Measurements from ENCODE around the gene HIPK2.

Gene HIPK2

GRCh38 chr7:139572704-139573385 lies 205.0 kb downstream of the HIPK2 start:
- no peak overlapping the region for H3K27ac ChIP-seq (ENCODE audit: low read length)
- no peak overlapping the region for H3K9ac ChIP-seq (ENCODE audit: low read length in 2 of 2)
- no peaks in the 10 kb centered on the region for H3K4me1 ChIP-seq (ENCODE audit: control insufficient read depth, insufficient read depth, low read length)
- H3K9me3 ChIP-seq (ENCODE audit: control insufficient read depth in 2 of 2, low read length in 2 of 2) = no peaks in the 10 kb centered on the region
- peaks cover 0 to 17% of the 10 kb centered on the region in 2 donors for H3K36me3 ChIP-seq (ENCODE audit: control insufficient read depth in 2 of 2, insufficient read depth in 2 of 2, low read length in 2 of 2)
- H3K4me3 ChIP-seq (ENCODE audit: low read length in 2 of 2) = no peak overlapping the region
- H3K27me3 ChIP-seq (ENCODE audit: control insufficient read depth in 1 of 2, insufficient read depth in 2 of 2, low read length in 2 of 2) = no peaks in the 10 kb centered on the region

- no peaks in the 10 kb centered on the region for H3K9me3 ChIP-seq (ENCODE audit: control insufficient read depth in 2 of 2, low read length in 2 of 2)
- H3K36me3 ChIP-seq (ENCODE audit: control insufficient read depth in 2 of 2, insufficient read depth in 2 of 2, low read length in 2 of 2) = peaks cover 0 to 17% of the 10 kb centered on the region in 2 donors
- no peaks in the 10 kb centered on the region for H3K4me1 ChIP-seq (ENCODE audit: control insufficient read depth, insufficient read depth, low read length)
- H3K27ac ChIP-seq (ENCODE audit: low read length) = no peak overlapping the region
- H3K4me3 ChIP-seq (ENCODE audit: low read length in 2 of 2) = no peak overlapping the region
- H3K27me3 ChIP-seq (ENCODE audit: control insufficient read depth in 1 of 2, insufficient read depth in 2 of 2, low read length in 2 of 2) = no peaks in the 10 kb centered on the region
- H3K9ac ChIP-seq (ENCODE audit: low read length in 2 of 2) = no peak overlapping the region
These were observed 205.7 kb downstream of the HIPK2 start for GRCh38 chr7:139572071-139572470.

GRCh38 chr7:139571651-139572050 lies 206.1 kb downstream of the HIPK2 start:
- H3K27ac ChIP-seq (ENCODE audit: low read length) = no peak overlapping the region
- H3K9me3 ChIP-seq (ENCODE audit: control insufficient read depth in 2 of 2, low read length in 2 of 2) = no peaks in the 10 kb centered on the region
- H3K4me1 ChIP-seq (ENCODE audit: control insufficient read depth, insufficient read depth, low read length) = no peaks in the 10 kb centered on the region
- H3K9ac ChIP-seq (ENCODE audit: low read length in 2 of 2) = no peak overlapping the region
- H3K27me3 ChIP-seq (ENCODE audit: control insufficient read depth in 1 of 2, insufficient read depth in 2 of 2, low read length in 2 of 2) = no peaks in the 10 kb centered on the region
- peaks cover 0 to 17% of the 10 kb centered on the region in 2 donors for H3K36me3 ChIP-seq (ENCODE audit: control insufficient read depth in 2 of 2, insufficient read depth in 2 of 2, low read length in 2 of 2)
- H3K4me3 ChIP-seq (ENCODE audit: low read length in 2 of 2) = no peak overlapping the region

GRCh38 chr7:139571190-139571589 lies 206.6 kb downstream of the HIPK2 start:
- H3K36me3 ChIP-seq (ENCODE audit: control insufficient read depth in 2 of 2, insufficient read depth in 2 of 2, low read length in 2 of 2) = peaks cover 0 to 17% of the 10 kb centered on the region in 2 donors
- H3K4me3 ChIP-seq (ENCODE audit: low read length in 2 of 2) = no peak overlapping the region
- no peak overlapping the region for H3K9ac ChIP-seq (ENCODE audit: low read length in 2 of 2)
- H3K9me3 ChIP-seq (ENCODE audit: control insufficient read depth in 2 of 2, low read length in 2 of 2) = no peaks in the 10 kb centered on the region
- no peak overlapping the region for H3K27ac ChIP-seq (ENCODE audit: low read length)
- H3K27me3 ChIP-seq (ENCODE audit: control insufficient read depth in 1 of 2, insufficient read depth in 2 of 2, low read length in 2 of 2) = no peaks in the 10 kb centered on the region
- no peaks in the 10 kb centered on the region for H3K4me1 ChIP-seq (ENCODE audit: control insufficient read depth, insufficient read depth, low read length)

- no peaks in the 10 kb centered on the region for H3K27me3 ChIP-seq (ENCODE audit: control insufficient read depth in 1 of 2, insufficient read depth in 2 of 2, low read length in 2 of 2)
- no peaks in the 10 kb centered on the region for H3K4me1 ChIP-seq (ENCODE audit: control insufficient read depth, insufficient read depth, low read length)
- no peaks in the 10 kb centered on the region for H3K9me3 ChIP-seq (ENCODE audit: control insufficient read depth in 2 of 2, low read length in 2 of 2)
- peaks cover 0 to 13% of the 10 kb centered on the region in 2 donors for H3K36me3 ChIP-seq (ENCODE audit: control insufficient read depth in 2 of 2, insufficient read depth in 2 of 2, low read length in 2 of 2)
- H3K27ac ChIP-seq (ENCODE audit: low read length) = no peak overlapping the region
- no peak overlapping the region for H3K4me3 ChIP-seq (ENCODE audit: low read length in 2 of 2)
- no peak overlapping the region for H3K9ac ChIP-seq (ENCODE audit: low read length in 2 of 2)
These were observed 207.2 kb downstream of the HIPK2 start for GRCh38 chr7:139570626-139571025.

GRCh38 chr7:139570119-139570518 lies 207.7 kb downstream of the HIPK2 start:
- Histone ChIP-seq H3K36me3 (ENCODE audit: control insufficient read depth in 2 of 2, insufficient read depth in 2 of 2, low read length in 2 of 2) (peaks cover 0 to 11% of the 10 kb centered on the region in 2 donors), H3K9me3 (ENCODE audit: control insufficient read depth in 2 of 2, low read length in 2 of 2) (no peaks in the 10 kb centered on the region), H3K9ac (ENCODE audit: low read length in 2 of 2) (no peak overlapping the region), H3K27ac (ENCODE audit: low read length) (no peak overlapping the region), H3K27me3 (ENCODE audit: control insufficient read depth in 1 of 2, insufficient read depth in 2 of 2, low read length in 2 of 2) (no peaks in the 10 kb centered on the region), H3K4me1 (ENCODE audit: control insufficient read depth, insufficient read depth, low read length) (no peaks in the 10 kb centered on the region), H3K4me3 (ENCODE audit: low read length in 2 of 2) (no peak overlapping the region)

GRCh38 chr7:139568813-139569490 lies 208.8 kb downstream of the HIPK2 start:
- H3K9me3 ChIP-seq (ENCODE audit: control insufficient read depth in 2 of 2, low read length in 2 of 2) = no peaks in the 10 kb centered on the region
- H3K36me3 ChIP-seq (ENCODE audit: control insufficient read depth in 2 of 2, insufficient read depth in 2 of 2, low read length in 2 of 2) = peaks cover 0 to 4% of the 10 kb centered on the region in 2 donors

GRCh38 chr7:139568346-139568675 lies 209.5 kb downstream of the HIPK2 start:
- no peak overlapping the region for H3K9ac ChIP-seq (ENCODE audit: low read length in 2 of 2)
- no peaks in the 10 kb centered on the region for H3K9me3 ChIP-seq (ENCODE audit: control insufficient read depth in 2 of 2, low read length in 2 of 2)
- H3K4me1 ChIP-seq (ENCODE audit: control insufficient read depth, insufficient read depth, low read length) = no peaks in the 10 kb centered on the region
- no peaks in the 10 kb centered on the region for H3K27me3 ChIP-seq (ENCODE audit: control insufficient read depth in 1 of 2, insufficient read depth in 2 of 2, low read length in 2 of 2)
- H3K27ac ChIP-seq (ENCODE audit: low read length) = no peak overlapping the region
- no peak overlapping the region for H3K4me3 ChIP-seq (ENCODE audit: low read length in 2 of 2)
- peaks cover 0 to 4% of the 10 kb centered on the region in 2 donors for H3K36me3 ChIP-seq (ENCODE audit: control insufficient read depth in 2 of 2, insufficient read depth in 2 of 2, low read length in 2 of 2)

More at GRCh38 chr7:139568813-139569490, 208.8 kb downstream of the HIPK2 start:
- H3K9ac ChIP-seq (ENCODE audit: low read length in 2 of 2) = no peak overlapping the region
- H3K27me3 ChIP-seq (ENCODE audit: control insufficient read depth in 1 of 2, insufficient read depth in 2 of 2, low read length in 2 of 2) = no peaks in the 10 kb centered on the region
- no peaks in the 10 kb centered on the region for H3K4me1 ChIP-seq (ENCODE audit: control insufficient read depth, insufficient read depth, low read length)
- H3K27ac ChIP-seq (ENCODE audit: low read length) = no peak overlapping the region
- H3K4me3 ChIP-seq (ENCODE audit: low read length in 2 of 2) = no peak overlapping the region

GRCh38 chr7:139567647-139568345 lies 210.0 kb downstream of the HIPK2 start:
- no peak overlapping the region for H3K27ac ChIP-seq (ENCODE audit: low read length)
- H3K9me3 ChIP-seq (ENCODE audit: control insufficient read depth in 2 of 2, low read length in 2 of 2) = no peaks in the 10 kb centered on the region
- no peak overlapping the region for H3K4me3 ChIP-seq (ENCODE audit: low read length in 2 of 2)
- no peaks in the 10 kb centered on the region for H3K4me1 ChIP-seq (ENCODE audit: control insufficient read depth, insufficient read depth, low read length)
- H3K36me3 ChIP-seq (ENCODE audit: control insufficient read depth in 2 of 2, insufficient read depth in 2 of 2, low read length in 2 of 2) = no peaks in the 10 kb centered on the region
- no peaks in the 10 kb centered on the region for H3K27me3 ChIP-seq (ENCODE audit: control insufficient read depth in 1 of 2, insufficient read depth in 2 of 2, low read length in 2 of 2)
- no peak overlapping the region for H3K9ac ChIP-seq (ENCODE audit: low read length in 2 of 2)

- Histone ChIP-seq H3K27me3 (ENCODE audit: control insufficient read depth in 1 of 2, insufficient read depth in 2 of 2, low read length in 2 of 2) (no peaks in the 10 kb centered on the region), H3K27ac (ENCODE audit: low read length) (no peak overlapping the region)
These were observed 210.8 kb downstream of the HIPK2 start for GRCh38 chr7:139566736-139567646.

More at GRCh38 chr7:139566736-139567646, 210.8 kb downstream of the HIPK2 start:
- H3K36me3 ChIP-seq (ENCODE audit: control insufficient read depth in 2 of 2, insufficient read depth in 2 of 2, low read length in 2 of 2) = no peaks in the 10 kb centered on the region
- no peak overlapping the region for H3K9ac ChIP-seq (ENCODE audit: low read length in 2 of 2)
- no peak overlapping the region for H3K4me3 ChIP-seq (ENCODE audit: low read length in 2 of 2)
- H3K9me3 ChIP-seq (ENCODE audit: control insufficient read depth in 2 of 2, low read length in 2 of 2) = no peaks in the 10 kb centered on the region
- no peaks in the 10 kb centered on the region for H3K4me1 ChIP-seq (ENCODE audit: control insufficient read depth, insufficient read depth, low read length)

All from stomach smooth muscle (tissue), 2 donors.